ENCODE measurements around the gene DSG4. TPM values are rescaled to one million over a fixed set of nuclear protein-coding genes. Genes with fewer than 3 reads are reported as not detected.

Gene DSG4
- polyA plus RNA-seq, 4 donors: 0.03 to 0.05 TPM; not detected in 2

DNA sequence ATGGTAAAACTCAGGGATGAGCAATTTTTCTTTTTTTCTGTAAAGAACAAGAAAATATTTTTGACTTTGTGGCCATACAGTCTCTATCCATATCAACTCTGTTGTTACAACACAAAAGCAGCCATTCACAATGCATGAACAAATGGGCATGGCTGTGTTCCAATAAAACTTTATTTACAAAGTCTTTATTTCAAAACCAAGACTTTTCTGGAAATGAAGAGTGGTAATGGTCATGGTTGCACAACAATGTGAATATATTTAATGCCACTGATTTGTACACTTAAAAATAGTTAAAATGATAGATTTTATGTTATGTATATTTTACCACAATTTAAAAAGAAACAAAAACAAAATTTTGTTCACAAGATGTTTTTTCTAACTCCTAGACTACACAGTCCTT lies 69.3 kb downstream of the DSG4 start:
- no peak for DNase-seq (ENCODE audit: low read depth in 4 of 4, low spot score in 2 of 4)

DNA sequence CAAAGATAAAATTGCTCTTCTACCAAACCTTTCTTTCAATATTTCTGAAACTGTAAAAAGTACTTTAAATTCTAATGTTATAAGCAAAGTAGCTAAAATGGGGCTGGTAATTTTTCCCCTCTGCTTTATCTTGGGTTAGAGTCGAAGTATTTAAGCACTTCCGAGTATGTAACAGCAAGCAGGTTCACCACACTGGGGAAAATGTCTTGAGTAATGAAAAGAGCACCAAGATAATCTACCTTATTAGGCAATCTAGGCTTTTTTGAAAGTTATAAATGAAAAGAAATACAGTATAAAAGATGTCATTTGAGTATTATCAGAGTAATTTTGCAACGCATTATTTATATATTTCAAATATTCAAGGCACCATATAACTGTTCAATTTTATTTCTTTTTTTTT lies 70.3 kb downstream of the DSG4 start:
- no peak for DNase-seq (ENCODE audit: low read depth in 4 of 4, low spot score in 2 of 4)

DNA sequence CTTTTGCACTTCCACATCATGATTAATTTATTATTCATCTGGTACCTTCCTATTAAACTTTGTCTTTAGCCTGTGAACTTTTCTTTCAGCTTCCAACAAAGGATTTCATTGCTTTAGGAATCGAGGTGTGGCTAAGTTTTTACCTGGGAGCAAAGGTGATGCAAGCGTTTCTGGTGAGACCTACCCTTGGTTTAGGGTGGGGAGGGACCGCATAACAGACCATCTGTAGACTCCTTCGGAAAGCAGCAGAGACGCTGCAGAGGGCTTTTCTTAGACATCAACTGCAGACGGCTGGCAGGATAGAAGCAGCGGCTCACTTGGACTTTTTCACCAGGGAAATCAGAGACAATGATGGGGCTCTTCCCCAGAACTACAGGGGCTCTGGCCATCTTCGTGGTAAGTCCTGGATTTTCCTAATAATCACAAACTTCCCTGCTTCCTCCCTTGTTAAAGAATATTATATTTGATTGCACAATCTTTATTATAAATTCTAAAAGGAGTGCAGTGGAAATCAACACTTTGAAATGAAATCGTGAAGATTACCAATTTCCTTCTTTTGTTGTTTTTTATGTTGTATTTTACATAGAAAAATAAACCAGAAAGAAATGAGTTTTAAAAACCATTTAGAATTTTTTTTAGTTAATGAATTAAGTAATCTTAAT lies 71.1 kb downstream of the DSG4 start, which contains the start of gene DSG3:
Gene DSG3, plus strand, starts transcription at position 212 of the 662 bp plus-strand sequence. Its CDS starts 137 bp downstream, at position 349.
- DNase-seq (ENCODE audit: low read depth in 4 of 4, low spot score in 2 of 4): no peak

DNA sequence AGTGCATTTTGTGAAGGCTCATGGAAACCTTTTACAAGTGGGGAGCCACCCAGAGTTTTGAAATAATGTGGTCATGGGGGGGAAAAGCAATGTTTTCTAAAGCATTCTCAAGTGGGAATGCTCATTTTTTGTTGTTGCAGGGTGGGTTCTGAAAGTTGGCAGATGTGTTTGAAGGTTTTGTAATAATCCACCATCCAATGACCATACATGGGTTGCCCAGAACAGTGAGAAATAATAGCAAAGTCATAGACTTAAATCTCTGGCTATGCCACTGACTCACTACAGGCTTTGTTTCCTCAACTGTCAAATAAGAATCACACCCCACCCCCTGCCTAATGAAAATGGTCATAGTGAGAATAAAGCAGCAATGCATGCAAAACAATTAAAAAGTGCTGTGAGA lies 73.8 kb downstream of the DSG4 start:
- no peak for DNase-seq (ENCODE audit: low read depth in 4 of 4, low spot score in 2 of 4)

DNA sequence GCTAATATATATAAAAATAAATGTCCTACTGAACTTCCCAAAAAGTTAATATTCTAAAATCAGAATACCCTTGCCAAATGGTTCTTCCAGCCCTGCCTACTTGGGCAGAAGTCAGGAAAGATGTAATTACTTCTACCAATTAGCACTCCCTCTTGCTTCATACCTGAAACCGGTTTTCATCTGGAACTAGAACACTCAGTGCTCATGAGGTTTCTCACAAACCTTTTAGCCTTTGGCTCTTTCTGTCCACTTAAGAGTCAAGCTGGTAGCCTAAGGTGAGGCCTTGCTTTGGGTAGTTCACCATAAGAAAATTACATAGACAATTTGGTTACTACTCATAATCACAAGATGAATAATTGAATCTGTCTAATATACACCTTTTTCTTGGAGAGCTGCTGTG lies 75.0 kb downstream of the DSG4 start:
- no peak for DNase-seq (ENCODE audit: low read depth in 4 of 4, low spot score in 2 of 4)

DNA sequence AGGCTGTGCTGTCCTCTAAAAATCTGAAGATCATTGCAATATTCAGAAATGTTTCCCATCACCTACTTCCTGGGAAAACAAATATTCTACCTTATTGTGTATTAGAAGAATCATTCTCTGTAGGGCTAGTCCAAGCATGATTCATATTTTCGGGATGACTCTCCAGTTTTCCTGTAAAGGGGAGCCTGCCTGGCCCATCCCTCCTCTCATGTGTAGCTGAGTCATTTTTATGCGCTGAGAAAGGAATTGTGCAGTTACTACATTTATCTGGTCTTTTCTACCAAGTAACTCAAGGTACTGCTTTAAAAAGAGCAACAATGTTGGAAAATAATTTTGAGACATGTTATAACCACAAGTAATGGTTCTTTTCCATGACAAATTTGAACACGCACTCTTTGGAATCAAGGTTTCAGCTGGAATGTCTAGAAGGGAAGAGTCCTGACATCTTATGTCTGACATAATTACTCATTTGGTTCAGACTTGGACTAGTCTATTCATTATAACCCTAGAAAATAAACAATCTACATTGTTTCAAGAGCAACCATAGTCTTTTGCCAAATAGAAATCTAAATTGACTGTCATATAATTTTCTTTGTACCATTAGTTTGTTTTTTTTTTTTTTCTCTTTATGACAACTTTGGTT lies 77.6 kb downstream of the DSG4 start:
- DNase-seq (ENCODE audit: low read depth in 4 of 4, low spot score in 2 of 4): no peak

Other genes starting within 250 kb of the DSG4 start
- 1 to 10 TPM; 1.4 to 2.8 (median 2.2) TPM for gene DSC1, start 213.9 kb upstream of the DSG4 start, polyA plus RNA-seq (ENCODE audit: insufficient read length in 4 of 4)
- under 1 TPM; 0.03 to 0.08 (median 0.04) TPM for gene DSG1, start 58.6 kb upstream of the DSG4 start, polyA plus RNA-seq (ENCODE audit: insufficient read length in 4 of 4)
- not detected for gene DSG3, start 71.0 kb downstream of the DSG4 start, polyA plus RNA-seq (ENCODE audit: insufficient read length in 4 of 4)
- gene DSG2, start 121.4 kb downstream of the DSG4 start, polyA plus RNA-seq (ENCODE audit: insufficient read length in 4 of 4): 10 to 100 TPM; 42.4 to 55.5 (median 47.5) TPM
- 10 to 100 TPM in 1 of 4 donors, under 1 TPM in 2, not detected in 1; 0.17 to 25.3 (median 0.49) TPM for gene TTR, start 215.1 kb downstream of the DSG4 start, polyA plus RNA-seq (ENCODE audit: insufficient read length in 4 of 4)

All from left renal cortex interstitium (tissue), 4 donors.